Stimulated activated CD8-positive, alpha-beta memory T cell treated with anti-CD3 and anti-CD28 coated beads, Interleukin-4, amount 100 ng/mL, for 4 hours (primary cell): ENCODE results near the gene ANK2.
A peak's percentile ranks its signal among the peaks of the same experiment; 100 is the strongest.

ENCODE experiments used
- DNase-seq, 2 donors: peaks; one replicate each; pipeline ENCODE4 v3.0.0-alpha.2; 2020; ENCODE audit warnings: low read depth in 2 of 2, low spot score in 1 of 2

Gene ANK2

GRCh38 chr4:113389160-113389559, 339.7 kb downstream of the ANK2 start:
- DNase-seq: no peak

- no peak for DNase-seq
These were observed 341.4 kb downstream of the ANK2 start for GRCh38 chr4:113390850-113391249.

- no peak for DNase-seq
These were observed 344.8 kb downstream of the ANK2 start for GRCh38 chr4:113394108-113394729.

GRCh38 chr4:113394730-113395530, 345.5 kb downstream of the ANK2 start:
- peak; percentile 3 to 16 for DNase-seq

GRCh38 chr4:113397114-113397701, 347.8 kb downstream of the ANK2 start:
- no peak for DNase-seq

GRCh38 chr4:113398441-113399143, 349.1 kb downstream of the ANK2 start:
- DNase-seq: no peak

- no peak for DNase-seq
These were observed 354.7 kb downstream of the ANK2 start for GRCh38 chr4:113404167-113404571.

- no peak for DNase-seq
These were observed 355.4 kb downstream of the ANK2 start for GRCh38 chr4:113404841-113405240.

- no peak for DNase-seq
These were observed 356.6 kb downstream of the ANK2 start for GRCh38 chr4:113405874-113406722.

- no peak for DNase-seq
These were observed 357.2 kb downstream of the ANK2 start for GRCh38 chr4:113406723-113407016.

GRCh38 chr4:113407409-113407808, 358.0 kb downstream of the ANK2 start:
- no peak for DNase-seq

- DNase-seq: no peak
These were observed 359.7 kb downstream of the ANK2 start for GRCh38 chr4:113409181-113409580.

- DNase-seq: no peak
These were observed 361.2 kb downstream of the ANK2 start for GRCh38 chr4:113410686-113411085.

- no peak for DNase-seq
These were observed 362.1 kb downstream of the ANK2 start for GRCh38 chr4:113411496-113411938.

- DNase-seq: no peak
These were observed 370.2 kb downstream of the ANK2 start for GRCh38 chr4:113419631-113420030.

- no peak for DNase-seq
These were observed 371.5 kb downstream of the ANK2 start for GRCh38 chr4:113420938-113421337.

- DNase-seq: no peak
These were observed 374.2 kb downstream of the ANK2 start for GRCh38 chr4:113423631-113424030.

- no peak for DNase-seq
These were observed 383.7 kb downstream of the ANK2 start for GRCh38 chr4:113433116-113433515.
